CD14-positive monocyte (primary cell): Measurements from ENCODE around the gene SLC26A9. TPM values are rescaled to one million over a fixed set of nuclear protein-coding genes. Genes with fewer than 3 reads are reported as not detected.

ENCODE experiments used
- DNase-seq, 3 donors: peaks; one replicate each; pipeline ENCODE4 v3.0.0-alpha.2; 2011 to 2022
- H2AFZ ChIP-seq: 2 replicates; pipeline ENCODE4 v1.6.0; 2012; ENCODE audit warnings: mild to moderate bottlenecking, low read depth, low read length, inconsistent platforms; ENCODE audit not compliant: insufficient read depth, poor library complexity, severe bottlenecking
- H3K27ac ChIP-seq, 2 donors: 1 replicate in 1 of 2; 2 replicates in 1 of 2; pipeline ENCODE4 v1.5.1; 2012 to 2013; ENCODE audit warnings: low read length in 2 of 2, control low read depth in 1 of 2, inconsistent platforms in 1 of 2, low read depth in 1 of 2, mild to moderate bottlenecking in 1 of 2
- H3K27me3 ChIP-seq, 2 donors: one replicate each; pipeline versions ENCODE4 v1.6.0 to v1.6.1; 2011 to 2013; ENCODE audit warnings: low read length in 2 of 2; ENCODE audit not compliant: control insufficient read depth in 2 of 2, insufficient read depth in 2 of 2
- H3K36me3 ChIP-seq, 2 donors: replicated peaks in 1 of 2; 1 replicate in 1 of 2; 2 replicates in 1 of 2; pipeline versions ENCODE4 v1.5.1 to v1.6.1; 2012 to 2013; ENCODE audit warnings: low read length in 2 of 2, control low read depth in 1 of 2, inconsistent platforms in 1 of 2, mild to moderate bottlenecking in 1 of 2; ENCODE audit not compliant: insufficient read depth in 2 of 2, control insufficient read depth in 1 of 2
- H3K4me1 ChIP-seq, 2 donors: 1 replicate in 1 of 2; 2 replicates in 1 of 2; pipeline versions ENCODE4 v1.5.1 to v1.6.1; 2012 to 2013; ENCODE audit warnings: low read length in 2 of 2, control low read depth in 1 of 2, inconsistent platforms in 1 of 2, mild to moderate bottlenecking in 1 of 2, moderate library complexity in 1 of 2; ENCODE audit not compliant: insufficient read depth in 2 of 2, control insufficient read depth in 1 of 2
- H3K4me2 ChIP-seq: replicated peaks from 2 replicates; pipeline ENCODE3; 2012; ENCODE audit warnings: low read length, moderate library complexity, mild to moderate bottlenecking; ENCODE audit not compliant: poor library complexity, severe bottlenecking; ENCODE audit errors: extremely low read depth
- H3K4me3 ChIP-seq, 3 experiments: fragments of 200-600 bp in 1 of 3; sonication (generic) in 1 of 3; replicated peaks in 1 of 3; 1 replicate in 2 of 3; 2 replicates in 1 of 3; pipeline ENCODE4 v1.5.1; 2011 to 2013; ENCODE audit warnings: low read length in 3 of 3, mild to moderate bottlenecking in 3 of 3, control low read depth in 2 of 3, low read depth in 2 of 3, inconsistent platforms in 1 of 3, moderate library complexity in 1 of 3
- H3K79me2 ChIP-seq: 2 replicates; pipeline ENCODE4 v1.6.0; 2012; ENCODE audit warnings: mild to moderate bottlenecking, control low read depth, inconsistent platforms, low read length, moderate library complexity; ENCODE audit not compliant: insufficient read depth
- H3K9ac ChIP-seq: 2 replicates; pipeline ENCODE4 v1.6.0; 2017; ENCODE audit warnings: low read length, mild to moderate bottlenecking; ENCODE audit not compliant: insufficient read depth, poor library complexity, severe bottlenecking
- H3K9me3 ChIP-seq, 2 donors: replicated peaks in 1 of 2; 1 replicate in 1 of 2; 2 replicates in 1 of 2; pipeline versions ENCODE4 v1.5.1 to v1.6.1; 2012 to 2013; ENCODE audit warnings: low read length in 2 of 2, control low read depth in 1 of 2; ENCODE audit not compliant: control insufficient read depth in 1 of 2, insufficient read depth in 1 of 2
- H4K20me1 ChIP-seq: 2 replicates; pipeline ENCODE4 v1.6.0; 2012; ENCODE audit warnings: mild to moderate bottlenecking, low read length, control low read depth, moderate library complexity; ENCODE audit not compliant: insufficient read depth
- H3K27ac Mint-ChIP-seq, 7 donors: one replicate each; pipeline ENCODE4 v1.8.0; 2020; ENCODE audit warnings: mild to moderate bottlenecking in 7 of 7, mixed read lengths in 7 of 7, moderate library complexity in 6 of 7, inconsistent platforms in 2 of 7
- H3K27me3 Mint-ChIP-seq, 3 donors: one replicate each; pipeline ENCODE4 v1.8.0; 2021 to 2022; ENCODE audit warnings: low read depth in 3 of 3, mild to moderate bottlenecking in 3 of 3, mixed read lengths in 3 of 3, moderate library complexity in 3 of 3, inconsistent platforms in 1 of 3
- H3K36me3 Mint-ChIP-seq, 2 donors: one replicate each; pipeline ENCODE4 v1.8.0; 2020; ENCODE audit warnings: mixed read lengths in 2 of 2, inconsistent platforms in 1 of 2, mild to moderate bottlenecking in 1 of 2
- H3K4me1 Mint-ChIP-seq: one replicate; pipeline ENCODE4 v1.8.0; 2020; ENCODE audit warnings: mild to moderate bottlenecking, mixed read lengths
- H3K4me3 Mint-ChIP-seq, 2 donors: one replicate each; pipeline ENCODE4 v1.8.0; 2020; ENCODE audit warnings: mild to moderate bottlenecking in 2 of 2, mixed read lengths in 2 of 2, moderate library complexity in 1 of 2
- H3K9me3 Mint-ChIP-seq, 7 donors: one replicate each; pipeline ENCODE4 v1.8.0; 2020 to 2022; ENCODE audit warnings: mixed read lengths in 7 of 7, mild to moderate bottlenecking in 6 of 7, moderate library complexity in 6 of 7, inconsistent platforms in 2 of 7
- CTCF ChIP-seq: fragments of 200-600 bp; IDR thresholded peaks from one replicate; pipeline ENCODE4 v1.8.0; 2022; ENCODE audit warnings: antibody characterized with exemption, mild to moderate bottlenecking
- WGBS: methylation state at CpG from one replicate; pipeline ENCODE4 v1.1.5; 2013; ENCODE audit warnings: missing lambda C conversion rate; ENCODE audit not compliant: insufficient coverage; 5-methylcytosine and 5-hydroxymethylcytosine counted together
- intact Hi-C, 2 donors: fragments of 100-400 bp; cut with micrococcal nuclease; formaldehyde crosslinking; loops; one replicate each; pipeline versions ENCODE4 v1.15.0 to v1.15.1; 2023
- polyA plus RNA-seq, 3 donors: library from polyadenylated mRNA; depleted of rRNA in 1 of 3; unstranded in 2 of 3; stranded (reverse) in 1 of 3; fragments of 300-500 nt in 2 of 3; fragments of >200 nt in 1 of 3; fragmentation: Illumina TruSeq in 2 of 3; gene quantifications; 1 replicate in 2 of 3; 2 replicates in 1 of 3; pipeline ENCODE4 v1.2.3, GENCODE V29; 2012 to 2021

The SLC26A9 gene
- polyA plus RNA-seq, 3 donors, result 0.04 TPM; not detected in 2

DNA sequence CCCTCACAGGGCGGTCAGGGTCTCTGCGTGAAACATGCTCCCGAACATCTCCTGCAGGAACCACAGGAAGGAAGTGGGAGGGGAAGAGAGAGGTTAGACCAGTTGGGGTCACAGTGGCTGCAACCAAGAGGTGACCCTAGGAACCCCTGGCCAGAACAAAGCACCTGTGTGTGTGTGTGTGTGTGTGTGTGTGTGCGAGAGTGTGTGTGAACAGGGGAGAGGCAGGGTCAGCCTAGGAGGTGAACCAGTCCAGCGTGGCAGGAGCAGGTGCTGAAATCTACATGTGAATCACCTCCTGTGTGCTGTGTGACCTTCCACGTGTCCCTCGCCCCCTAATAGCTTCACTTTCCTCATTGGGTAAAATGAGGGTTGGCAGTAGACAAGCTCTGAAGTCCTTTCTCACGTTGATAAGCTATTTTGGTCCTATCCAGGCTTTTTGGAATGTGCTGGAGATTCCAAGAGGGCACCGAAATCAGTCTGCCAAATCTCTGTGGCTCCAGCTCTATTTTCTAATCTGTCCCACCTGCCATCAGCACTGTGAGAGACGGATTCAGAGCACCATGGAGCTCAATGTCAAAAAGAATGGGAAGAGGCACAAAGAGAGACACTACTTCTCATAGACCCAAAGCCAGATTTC, 27.8 kb downstream of the SLC26A9 start:
- DNase-seq, result no peak
- no peaks in the 10 kb centered on the region for H3K36me3 ChIP-seq

GRCh38 chr1:205914730-205915129, 28.5 kb downstream of the SLC26A9 start:
- Histone ChIP-seq H3K4me1 (peaks cover 3 to 9% of the 10 kb centered on the region in 2 donors), H3K79me2 (no peaks in the 10 kb centered on the region), H2AFZ (no peak overlapping the region), H3K9ac (no peak overlapping the region), H3K4me3 (no peak overlapping the region), H3K27ac (no peak overlapping the region), H3K4me2 (no peak overlapping the region), H3K9me3 (no peaks in the 10 kb centered on the region), H4K20me1 (no peaks in the 10 kb centered on the region), H3K36me3 (no peaks in the 10 kb centered on the region), H3K27me3 (no peaks in the 10 kb centered on the region)
- no peak for DNase-seq
- H3K27ac Mint-ChIP-seq, result no peak overlapping the region
- 98% methylated on average over 5 of the region's 7 CpGs for WGBS
- intact Hi-C loops, result loop anchor here (5.0 to 10.0 kb wide), 2 partner anchors 122 to 200 kb away; partner anchors contain the start of gene AVPR1B (in 1 of the 2)
- no peak overlapping the region for H3K4me3 Mint-ChIP-seq
- H3K9me3 Mint-ChIP-seq, result peaks cover 0 to 1% (median 0%) of the 10 kb centered on the region in 7 donors
- H3K27me3 Mint-ChIP-seq, result peaks cover 3 to 15% (median 13%) of the 10 kb centered on the region in 3 donors
- TF ChIP-seq CTCF, result no peak
- H3K4me1 Mint-ChIP-seq, result peaks cover 7% of the 10 kb centered on the region
- no peaks in the 10 kb centered on the region for H3K36me3 Mint-ChIP-seq

More for the DNA sequence above, 27.8 kb downstream of the SLC26A9 start:
- Histone ChIP-seq H3K4me1 (peaks cover 3 to 17% of the 10 kb centered on the region in 2 donors), H3K4me2 (no peak overlapping the region), H3K79me2 (no peaks in the 10 kb centered on the region), H3K27me3 (no peaks in the 10 kb centered on the region), H3K9me3 (no peaks in the 10 kb centered on the region), H4K20me1 (no peaks in the 10 kb centered on the region), H3K27ac (no peak overlapping the region), H2AFZ (no peak overlapping the region), H3K9ac (no peak overlapping the region), H3K4me3 (no peak overlapping the region)
- H3K9me3 Mint-ChIP-seq, result peaks cover 0 to 1% (median 0%) of the 10 kb centered on the region in 7 donors
- H3K27ac Mint-ChIP-seq, result peak overlapping the region in 2 of 7 donors; percentile 12 to 81
- no peak for TF ChIP-seq CTCF
- 54% methylated on average over 7 of the region's 10 CpGs for WGBS
- peaks cover 12% of the 10 kb centered on the region for H3K4me1 Mint-ChIP-seq
- no peaks in the 10 kb centered on the region for H3K36me3 Mint-ChIP-seq
- H3K27me3 Mint-ChIP-seq, result peaks cover 5 to 17% (median 12%) of the 10 kb centered on the region in 3 donors
- intact Hi-C loops, result loop anchor here (5.0 to 10.0 kb wide), 2 partner anchors 123 to 199 kb away; partner anchors contain the start of gene AVPR1B (in 1 of the 2)
- H3K4me3 Mint-ChIP-seq, result no peak overlapping the region
